Breast epithelium (tissue), 4 donors: ENCODE results near the gene OLFML2A. TPM values are rescaled to one million over a fixed set of nuclear protein-coding genes. Genes with fewer than 3 reads are reported as not detected.

Source experiments
- DNase-seq, 2 donors: peaks; one replicate each; pipeline ENCODE4 v3.0.0-alpha.2; 2019; ENCODE audit warnings: low spot score in 2 of 2
- H3K27ac ChIP-seq, 2 donors: fragments of 200-600 bp; sonication (generic) in 1 of 2; one replicate each; pipeline ENCODE4 v1.5.1; 2016 to 2019; ENCODE audit warnings: mild to moderate bottlenecking in 1 of 2
- H3K27me3 ChIP-seq, 2 donors: fragments of 200-600 bp; sonication (generic) in 1 of 2; one replicate each; pipeline versions ENCODE4 v1.5.1 to v1.6.0; 2017 to 2019; ENCODE audit warnings: control low read depth in 1 of 2, mild to moderate bottlenecking in 1 of 2
- H3K36me3 ChIP-seq: fragments of 200-600 bp; one replicate; pipeline ENCODE4 v1.5.1; 2019
- H3K4me1 ChIP-seq, 2 donors: fragments of 200-600 bp; sonication (generic); one replicate each; pipeline ENCODE4 v1.5.1; 2016 to 2019; ENCODE audit warnings: control low read depth in 1 of 2
- H3K4me3 ChIP-seq, 3 donors: fragments of 200-600 bp; sonication (generic); 1 replicate in 2 of 3; 2 replicates in 1 of 3; pipeline ENCODE4 v1.5.1; 2016 to 2019; ENCODE audit warnings: mild to moderate bottlenecking in 3 of 3, moderate library complexity in 2 of 3
- H3K9me3 ChIP-seq, 2 donors: fragments of 200-600 bp; sonication (generic) in 1 of 2; one replicate each; pipeline ENCODE4 v1.5.1; 2016 to 2019; ENCODE audit warnings: control low read depth in 1 of 2
- CTCF ChIP-seq, 3 donors: fragments of 450-650 bp; IDR thresholded peaks; one replicate each; pipeline ENCODE4 v1.5.1; 2016 to 2017; ENCODE audit warnings: antibody characterized with exemption in 3 of 3, mild to moderate bottlenecking in 3 of 3, moderate library complexity in 3 of 3
- POLR2A ChIP-seq: fragments of 450-650 bp; IDR thresholded peaks from one replicate; pipeline ENCODE4 v1.6.1; 2016; ENCODE audit warnings: antibody characterized with exemption, mild to moderate bottlenecking, moderate library complexity
- POLR2AphosphoS5 ChIP-seq, 3 donors: sonication (generic); formaldehyde crosslinking; IDR thresholded peaks; one replicate each; pipeline ENCODE4 v1.6.1; 2017; ENCODE audit warnings: antibody characterized with exemption in 3 of 3
- intact Hi-C: fragments of 100-400 bp; cut with DNase I; formaldehyde crosslinking; loops from one replicate; pipeline ENCODE4 v1.15.1; 2023; ENCODE audit warnings: low total_unique reads
- total RNA-seq, 3 donors: library from RNA; depleted of rRNA; stranded (reverse); fragments of >200 nt; gene quantifications; one replicate each; pipeline ENCODE4 v1.1.0, GENCODE V29; 2016

OLFML2A gene
- total RNA-seq, 3 donors from 2014 or later: 11.4 to 25.2 (median 11.4) TPM

- DNase-seq: no peak
- H3K27me3 ChIP-seq: no peaks in the 10 kb centered on the region
- TF ChIP-seq POLR2AphosphoS5 (IDR thresholded peaks at IDR 0.05): no peak
- no peak for TF ChIP-seq POLR2A
- TF ChIP-seq CTCF (IDR thresholded peaks at IDR 0.05): no peak
- no peak overlapping the region for H3K4me3 ChIP-seq
- H3K4me1 ChIP-seq: peaks cover 0 to 5% of the 10 kb centered on the region in 2 donors
- intact Hi-C loops: no loop called here
- no peak overlapping the region for H3K27ac ChIP-seq
- H3K36me3 ChIP-seq: no peaks in the 10 kb centered on the region
- no peaks in the 10 kb centered on the region for H3K9me3 ChIP-seq
Observed at GRCh38 chr9:124755061-124755460, 21.9 kb upstream of the OLFML2A start.

GRCh38 chr9:124756011-124756410 lies 20.9 kb upstream of the OLFML2A start:
- TF ChIP-seq POLR2A: no peak
- TF ChIP-seq CTCF (IDR thresholded peaks at IDR 0.05): no peak
- TF ChIP-seq POLR2AphosphoS5 (IDR thresholded peaks at IDR 0.05): no peak
- no peaks in the 10 kb centered on the region for H3K36me3 ChIP-seq
- no peak overlapping the region for H3K4me3 ChIP-seq
- H3K27me3 ChIP-seq: no peaks in the 10 kb centered on the region
- no peak overlapping the region for H3K27ac ChIP-seq
- DNase-seq: no peak
- H3K9me3 ChIP-seq: no peaks in the 10 kb centered on the region
- peaks cover 0 to 5% of the 10 kb centered on the region in 2 donors for H3K4me1 ChIP-seq
- intact Hi-C loops: no loop called here

GRCh38 chr9:124757616-124758015 lies 19.3 kb upstream of the OLFML2A start:
- no peaks in the 10 kb centered on the region for H3K9me3 ChIP-seq
- no peak for DNase-seq
- H3K4me1 ChIP-seq: peaks cover 0 to 5% of the 10 kb centered on the region in 2 donors
- no peak overlapping the region for H3K27ac ChIP-seq
- H3K36me3 ChIP-seq: no peaks in the 10 kb centered on the region
- no peak for TF ChIP-seq CTCF (IDR thresholded peaks at IDR 0.05)
- TF ChIP-seq POLR2AphosphoS5 (IDR thresholded peaks at IDR 0.05): no peak
- no peak for TF ChIP-seq POLR2A
- intact Hi-C loops: no loop called here
- H3K4me3 ChIP-seq: no peak overlapping the region
- peaks cover 0 to 4% of the 10 kb centered on the region in 2 donors for H3K27me3 ChIP-seq

GRCh38 chr9:124758061-124758460 lies 18.9 kb upstream of the OLFML2A start:
- Histone ChIP-seq H3K27me3 (peaks cover 0 to 6% of the 10 kb centered on the region in 2 donors), H3K4me3 (no peak overlapping the region), H3K36me3 (no peaks in the 10 kb centered on the region), H3K27ac (no peak overlapping the region), H3K4me1 (peaks cover 0 to 5% of the 10 kb centered on the region in 2 donors), H3K9me3 (no peaks in the 10 kb centered on the region)
- DNase-seq: no peak
- intact Hi-C loops: no loop called here
- TF ChIP-seq POLR2AphosphoS5 (IDR thresholded peaks at IDR 0.05): no peak
- TF ChIP-seq CTCF (IDR thresholded peaks at IDR 0.05): no peak
- no peak for TF ChIP-seq POLR2A

- peaks cover 0 to 6% of the 10 kb centered on the region in 2 donors for H3K27me3 ChIP-seq
- no peak for TF ChIP-seq POLR2A
- TF ChIP-seq CTCF (IDR thresholded peaks at IDR 0.05): no peak
- no peak for TF ChIP-seq POLR2AphosphoS5 (IDR thresholded peaks at IDR 0.05)
- intact Hi-C loops: no loop called here
- H3K36me3 ChIP-seq: no peaks in the 10 kb centered on the region
- no peaks in the 10 kb centered on the region for H3K9me3 ChIP-seq
- peaks cover 0 to 5% of the 10 kb centered on the region in 2 donors for H3K4me1 ChIP-seq
- DNase-seq: no peak
- H3K4me3 ChIP-seq: no peak overlapping the region
- H3K27ac ChIP-seq: no peak overlapping the region
Observed at GRCh38 chr9:124758691-124759090, 18.2 kb upstream of the OLFML2A start.
